NCI-H526 (cell line): ENCODE measurements around the gene BPHL.
"Not testable (repeated sequence)": the region's sequence is repeated elsewhere in the genome, so short reads cannot be mapped to it uniquely, and the experiment has no call there.

Experiments used
- DNase-seq, 2 experiments: peaks; one replicate each; lab custom pipeline; 2025; lab: John Stamatoyannopoulos, UW

BPHL gene

DNA sequence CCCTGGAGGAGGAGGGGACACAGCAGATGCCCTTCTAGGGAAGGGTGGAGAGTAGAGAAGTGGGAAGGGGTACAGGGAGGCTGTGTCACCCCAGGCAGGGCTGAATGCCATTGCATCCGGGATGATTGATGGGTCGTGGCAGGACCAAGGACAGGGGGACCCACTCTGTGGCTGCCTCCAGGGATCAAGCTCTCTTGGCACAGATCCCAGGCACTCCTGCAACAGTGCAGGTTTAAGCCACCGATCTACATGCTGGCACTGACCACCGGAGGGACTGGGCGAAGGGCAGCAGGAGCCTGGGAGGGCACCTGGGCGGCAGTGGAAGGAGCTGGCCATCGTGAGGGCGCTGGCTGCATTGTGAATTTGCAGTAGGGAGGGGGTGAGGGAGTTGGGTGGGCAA lies 61.4 kb downstream of the BPHL start:
- not testable (repeated sequence) for DNase-seq

DNA sequence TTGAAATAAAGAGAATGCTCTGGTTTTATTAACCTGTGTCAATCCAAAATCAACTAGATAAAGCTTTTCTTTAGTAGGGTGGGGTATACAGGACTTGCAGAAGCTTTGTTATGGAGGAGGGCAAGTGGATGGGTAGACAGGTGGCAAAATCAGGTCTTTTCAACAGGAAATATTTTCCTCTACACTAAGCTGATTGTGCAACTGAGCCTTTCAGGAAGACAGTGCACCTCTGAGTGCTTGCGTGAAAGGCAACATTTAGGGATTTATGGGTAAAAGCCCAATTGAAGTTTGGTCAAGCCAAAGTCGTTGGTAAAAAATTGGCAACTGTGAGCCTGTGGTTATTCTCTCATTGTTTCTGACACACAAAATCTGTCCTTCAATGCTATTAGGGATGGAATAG lies 62.6 kb downstream of the BPHL start:
- DNase-seq: no peak

GRCh38 chr6:3183066-3183465 lies 64.6 kb downstream of the BPHL start:
- DNase-seq: no peak

GRCh38 chr6:3186974-3187382 lies 68.5 kb downstream of the BPHL start:
- DNase-seq: no peak

DNA sequence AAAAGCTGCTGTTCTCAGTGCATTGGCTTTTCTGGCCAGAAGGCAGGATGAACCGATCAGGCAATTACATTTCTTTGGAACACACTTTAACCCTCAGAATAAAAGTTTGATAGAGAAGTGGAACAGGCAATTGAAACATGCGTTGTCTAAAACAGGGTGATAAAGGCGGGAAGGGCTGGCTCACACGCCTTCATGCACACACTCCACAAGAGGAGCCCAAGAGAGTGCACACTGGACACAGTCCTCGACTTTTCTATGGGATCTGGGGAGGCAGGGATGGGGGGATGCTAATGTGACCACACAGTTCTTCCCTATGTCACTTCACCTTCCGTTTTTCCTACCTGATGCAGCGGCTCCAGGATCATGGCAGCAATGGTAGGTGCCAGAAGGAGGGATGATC lies 69.8 kb downstream of the BPHL start:
- DNase-seq: no peak

GRCh38 chr6:3189192-3189591 lies 70.7 kb downstream of the BPHL start:
- not testable (repeated sequence) for DNase-seq

GRCh38 chr6:3190056-3190455 lies 71.5 kb downstream of the BPHL start:
- DNase-seq: no peak

- no peak for DNase-seq
Observed at GRCh38 chr6:3190779-3191178, 72.3 kb downstream of the BPHL start.

GRCh38 chr6:3193102-3193849 lies 74.8 kb downstream of the BPHL start:
- DNase-seq: peak in 1 of 2 experiments; percentile 16

GRCh38 chr6:3194535-3195419 lies 76.3 kb downstream of the BPHL start:
- peak in 1 of 2 experiments; percentile 33 for DNase-seq

DNA sequence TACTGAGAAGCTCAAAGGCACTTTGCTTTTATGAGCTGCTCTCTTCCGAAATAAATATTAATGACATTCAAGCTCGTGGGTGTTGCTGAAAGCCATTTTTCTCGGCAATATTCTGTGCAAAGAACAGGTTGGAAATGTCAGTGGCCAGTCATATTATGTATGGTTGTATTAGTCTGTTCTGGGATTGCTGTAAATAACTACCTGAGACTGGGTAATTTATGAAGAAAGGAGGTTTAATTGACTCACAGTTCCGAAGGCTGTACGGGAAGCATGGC lies 76.8 kb downstream of the BPHL start:
- DNase-seq: no peak

GRCh38 chr6:3195695-3196497 lies 77.4 kb downstream of the BPHL start:
- DNase-seq: peak in 1 of 2 experiments; percentile 20

- no peak for DNase-seq
Observed at GRCh38 chr6:3196770-3197169, 78.3 kb downstream of the BPHL start.

DNA sequence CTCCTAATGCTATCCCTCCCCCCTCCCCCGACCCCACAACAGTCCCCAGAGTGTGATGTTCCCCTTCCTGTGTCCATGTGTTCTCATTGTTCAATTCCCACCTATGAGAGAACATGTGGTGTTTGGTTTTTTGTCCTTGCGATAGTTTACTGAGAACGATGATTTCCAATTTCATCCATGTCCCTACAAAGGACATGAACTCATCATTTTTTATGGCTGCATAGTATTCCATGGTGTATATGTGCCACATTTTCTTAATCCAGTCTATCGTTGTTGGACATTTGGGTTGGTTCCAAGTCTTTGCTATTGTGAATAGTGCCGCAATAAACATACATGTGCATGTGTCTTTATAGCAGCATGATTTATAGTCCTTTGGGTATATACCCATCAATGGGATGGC lies 79.2 kb downstream of the BPHL start:
- DNase-seq: not testable (repeated sequence)

GRCh38 chr6:3199382-3199781 lies 80.9 kb downstream of the BPHL start:
- no peak for DNase-seq

GRCh38 chr6:3200682-3201081 lies 82.2 kb downstream of the BPHL start:
- no peak for DNase-seq

- DNase-seq: no peak
Observed at GRCh38 chr6:3201388-3201787, 82.9 kb downstream of the BPHL start.
